ENCODE measurements around the gene KCNF1. TPM values are rescaled to one million over a fixed set of nuclear protein-coding genes. Genes with fewer than 3 reads are reported as not detected.

Gene KCNF1
- total and polyA plus RNA-seq, 2 of the 8 experiments (the other 6 are each of a cell fraction or from before 2014, with no cell fraction given): 0.48 to 1.5 TPM

- TF ChIP-seq SRF (IDR thresholded peaks at IDR 0.05; ENCODE audit: low read depth, low read length) (no peak), HDAC2 (IDR thresholded peaks at IDR 0.05; ENCODE audit: borderline replicate concordance in 1 of 2, low read depth in 2 of 2, low read length in 2 of 2) (no peak), RXRA (IDR thresholded peaks at IDR 0.05; ENCODE audit: insufficient read depth, low read depth, low read length) (no peak)
- peaks cover 4% of the 10 kb centered on the region; the same call in 1 of the 2 replicates for H3K23me2 ChIP-seq (ENCODE audit: low read depth, low read length)
- H3K9ac ChIP-seq (replicated peaks in 1 of 4; ENCODE audit: extremely low read depth in 1 of 4, low read depth in 3 of 4, low read length in 3 of 4): no peak overlapping the region
- H2BK12ac ChIP-seq (ENCODE audit: low read depth, low read length): no peak overlapping the region
- H4K8ac ChIP-seq (ENCODE audit: extremely low read depth, insufficient read depth, low read length): no peak overlapping the region
- no peak overlapping the region for H3K56ac ChIP-seq (replicated peaks; ENCODE audit: insufficient read length, low read depth, low read length)
- no peaks in the 10 kb centered on the region for H3K79me1 ChIP-seq (ENCODE audit: low read depth, low read length)
- FAIRE-seq (no peak), DNase-seq (ENCODE audit: low read depth in 1 of 2, low spot score in 2 of 2) (no peak)
- H2AFZ ChIP-seq (ENCODE audit: low read length): no peak overlapping the region
- POLR2A ChIA-PET (ENCODE audit: partially characterized antibody): no interaction called here
- no peak overlapping the region for H3K4me3 ChIP-seq (ENCODE audit: extremely low read depth in 1 of 4, insufficient read depth in 2 of 4, low read depth in 3 of 4, low read length in 4 of 4)
- H4K5ac ChIP-seq (ENCODE audit: insufficient read length, low read depth, low read length): no peak overlapping the region
- WGBS, 2 experiments (ENCODE audit: extremely low coverage in 1 of 2, insufficient coverage in 1 of 2, insufficient read length in 1 of 2, insufficient replicate concordance in 2 of 2, low coverage in 1 of 2, low lambda C conversion rate in 2 of 2, missing lambda C conversion rate in 1 of 2): 96% methylated on average over 2 of the region's 2 CpGs; no CpG with 5 or more reads in 1 of the 2 experiments
- H2BK5ac ChIP-seq (ENCODE audit: low read depth, low read length): no peak overlapping the region
- H4K91ac ChIP-seq (replicated peaks; ENCODE audit: insufficient read length, low read length): no peak overlapping the region
- no peak overlapping the region for H3K18ac ChIP-seq (ENCODE audit: extremely low read depth, low read length)
- no peak overlapping the region for H3K14ac ChIP-seq (ENCODE audit: insufficient read length)
- H3K79me2 ChIP-seq (ENCODE audit: control insufficient read depth in 1 of 2, insufficient read depth in 2 of 2, low read length in 2 of 2): no peaks in the 10 kb centered on the region
- CTCF ChIA-PET (ENCODE audit: partially characterized antibody): interaction anchor here (0.6 to 4.1 kb wide), 9 partner anchors 9 to 63 kb away, joined by 3 to 23 read pairs (median 4); partner anchors contain the start of gene KCNF1
- no peak overlapping the region for H2BK120ac ChIP-seq (replicated peaks; ENCODE audit: low read depth, low read length)
- H2AK5ac ChIP-seq (ENCODE audit: low read depth, low read length): no peak overlapping the region
- peaks cover 0 to 5% (median under 1%) of the 10 kb centered on the region in 4 experiments; a peak in 3 of 7 replicates for H3K4me1 ChIP-seq (replicated peaks in 1 of 4; ENCODE audit: control insufficient read depth in 3 of 4, insufficient read depth in 4 of 4, low read length in 3 of 4)
- no peak overlapping the region for H3K4ac ChIP-seq (replicated peaks; ENCODE audit: insufficient read length, low read depth, low read length)
- no peak overlapping the region for H2BK15ac ChIP-seq (ENCODE audit: low read length)
- no peak overlapping the region for H2BK20ac ChIP-seq (ENCODE audit: low read length)
- H3K27me3 ChIP-seq (replicated peaks in 1 of 4; ENCODE audit: control insufficient read depth in 3 of 4, extremely low read depth in 1 of 4, insufficient read depth in 3 of 4, low read length in 3 of 4): peaks cover 0 to 2% (median 0%) of the 10 kb centered on the region in 4 experiments; a peak in 1 of 7 replicates
- no peak overlapping the region for H3K4me2 ChIP-seq (ENCODE audit: insufficient read depth in 1 of 2, low read depth in 2 of 2, low read length in 2 of 2)
- H3K36me3 ChIP-seq (ENCODE audit: control insufficient read depth in 2 of 4, insufficient read depth in 4 of 4, low read length in 3 of 4): no peaks in the 10 kb centered on the region
- no peaks in the 10 kb centered on the region for H3K9me3 ChIP-seq (ENCODE audit: insufficient read depth in 2 of 2, low read depth in 1 of 2, low read length in 1 of 2)
- H3K23ac ChIP-seq (ENCODE audit: insufficient read length): no peak overlapping the region
- no peaks in the 10 kb centered on the region for H4K20me1 ChIP-seq (replicated peaks in 1 of 2; ENCODE audit: control insufficient read depth in 1 of 2, insufficient read depth in 2 of 2, low read length in 2 of 2)
- H3K27ac ChIP-seq (ENCODE audit: low read depth, low read length): no peak overlapping the region
These were observed 16.5 kb upstream of the KCNF1 start for GRCh38 chr2:10895231-10895630.
